PC-9 (cell line): ENCODE data around the gene ZSCAN31.

Experiments
- CTCF ChIP-seq: fragments of 200-600 bp; sonication (generic); conservative IDR thresholded peaks from 2 replicates; pipeline ENCODE4 v1.6.1; 2017; ENCODE audit warnings: mixed run types, antibody characterized with exemption, mild to moderate bottlenecking, moderate library complexity
- EZH2 ChIP-seq: fragments of 200-600 bp; sonication (generic); IDR thresholded peaks from 2 replicates; pipeline ENCODE4 v1.8.0; 2017; ENCODE audit warnings: antibody characterized with exemption, low read depth

GRCh38 chr6:28378644-28379043 is 42.7 kb upstream of the ZSCAN31 start:
- TF ChIP-seq EZH2 (no peak), CTCF (no peak)
